IMR-90 (cell line): ENCODE results near the gene CENPU. TPM values are rescaled to one million over a fixed set of nuclear protein-coding genes. Genes with fewer than 3 reads are reported as not detected.

Experiments
- ATAC-seq: fragments of 200-7000 bp; cut with Tn5 transposase; 2 replicates; pipeline ENCODE4 v1.9.1; 2020; ENCODE audit warnings: low read depth, mild to moderate bottlenecking, moderate library complexity
- BruUV-seq: library from RNA; stranded (reverse); fragments of 400-500 nt; replicated peaks from 2 replicates; lab custom pipeline; 2021; lab: Mats Ljungman, UMichigan
- CTCF ChIA-PET: fragments of 300-600 bp; formaldehyde crosslinking; extraction: SDS; loops from one replicate; lab custom pipeline; 2021; ENCODE audit warnings: antibody characterized with exemption; lab: Yijun Ruan, JAX
- POLR2A ChIA-PET: fragments of 300-600 bp; sonication (Branson Sonifier 250); formaldehyde crosslinking; loops from one replicate; lab custom pipeline; 2022; ENCODE audit warnings: antibody characterized with exemption; ENCODE audit not compliant: unreplicated experiment; lab: Charles Lee
- DNase-seq: peaks from one replicate; pipeline ENCODE4 v3.0.0; 2013
- H2AFZ ChIP-seq: replicated peaks from 2 replicates; pipeline ENCODE3; 2013; ENCODE audit warnings: low read length, mild to moderate bottlenecking; ENCODE audit not compliant: poor library complexity
- H2AK5ac ChIP-seq: 2 replicates; pipeline ENCODE4 v1.6.1; 2013; ENCODE audit warnings: low read depth, low read length, inconsistent platforms
- H2AK9ac ChIP-seq: replicated peaks from 2 replicates; pipeline ENCODE3; 2013; ENCODE audit warnings: mild to moderate bottlenecking, low read depth, low read length, moderate library complexity; ENCODE audit not compliant: poor library complexity
- H2BK120ac ChIP-seq: 2 replicates; pipeline ENCODE4 v1.6.1; 2013; ENCODE audit warnings: low read depth, low read length, inconsistent platforms
- H2BK15ac ChIP-seq: 3 replicates; pipeline ENCODE4 v1.6.1; 2013; ENCODE audit warnings: low read depth, low read length, inconsistent platforms
- H2BK20ac ChIP-seq: 2 replicates; pipeline ENCODE4 v1.6.1; 2013; ENCODE audit warnings: low read depth, mild to moderate bottlenecking, inconsistent platforms, low read length, moderate library complexity
- H2BK5ac ChIP-seq: 2 replicates; pipeline ENCODE4 v1.6.1; 2013; ENCODE audit warnings: mild to moderate bottlenecking, low read depth, low read length, inconsistent platforms; ENCODE audit not compliant: poor library complexity, severe bottlenecking
- H3K14ac ChIP-seq: replicated peaks from 2 replicates; pipeline ENCODE4 v1.6.1; 2013; ENCODE audit warnings: low read depth, low read length, inconsistent platforms
- H3K18ac ChIP-seq: 2 replicates; pipeline ENCODE4 v1.6.1; 2013; ENCODE audit warnings: low read depth, low read length, control low read depth
- H3K23ac ChIP-seq: 2 replicates; pipeline ENCODE4 v1.6.1; 2013; ENCODE audit warnings: low read depth, low read length, inconsistent platforms
- H3K27ac ChIP-seq: 2 replicates; pipeline ENCODE4 v1.5.1; 2013; ENCODE audit warnings: mild to moderate bottlenecking, control low read depth, low read length; ENCODE audit not compliant: insufficient read depth
- H3K27me3 ChIP-seq: 2 replicates; pipeline ENCODE4 v1.6.1; 2013; ENCODE audit warnings: low read length; ENCODE audit not compliant: control insufficient read depth, insufficient read depth
- H3K36me3 ChIP-seq: 2 replicates; pipeline ENCODE4 v1.6.1; 2013; ENCODE audit warnings: low read length, mixed read lengths; ENCODE audit not compliant: control insufficient read depth, insufficient read depth
- H3K4ac ChIP-seq: 2 replicates; pipeline ENCODE4 v1.6.1; 2013; ENCODE audit warnings: low read depth, low read length, inconsistent platforms
- H3K4me1 ChIP-seq: 2 replicates; pipeline ENCODE4 v1.6.1; 2013; ENCODE audit warnings: low read length, mixed read lengths; ENCODE audit not compliant: control insufficient read depth, insufficient read depth
- H3K4me2 ChIP-seq: 2 replicates; pipeline ENCODE4 v1.6.1; 2013; ENCODE audit warnings: low read depth, mild to moderate bottlenecking, control low read depth, low read length, moderate library complexity
- H3K4me3 ChIP-seq: 2 replicates; pipeline ENCODE4 v1.5.1; 2013; ENCODE audit warnings: low read depth, mild to moderate bottlenecking, control low read depth, low read length, moderate library complexity; ENCODE audit not compliant: insufficient read depth
- H3K56ac ChIP-seq: 2 replicates; pipeline ENCODE4 v1.6.1; 2013; ENCODE audit warnings: low read length, inconsistent platforms; ENCODE audit not compliant: insufficient read depth; ENCODE audit errors: extremely low read depth
- H3K79me1 ChIP-seq, 2 experiments: 2 replicates each; pipeline ENCODE4 v1.6.1; 2013; ENCODE audit warnings: low read length in 2 of 2, inconsistent platforms in 1 of 2, low read depth in 1 of 2
- H3K9ac ChIP-seq: 2 replicates; pipeline ENCODE4 v1.6.1; 2013; ENCODE audit warnings: low read depth, low read length, control low read depth
- H3K9me1 ChIP-seq: 2 replicates; pipeline ENCODE4 v1.6.1; 2013; ENCODE audit warnings: low read length, inconsistent platforms; ENCODE audit not compliant: insufficient read depth
- H3K9me3 ChIP-seq: 2 replicates; pipeline ENCODE4 v1.6.1; 2013; ENCODE audit warnings: low read length; ENCODE audit not compliant: control insufficient read depth, insufficient read depth
- H4K20me1 ChIP-seq: 2 replicates; pipeline ENCODE4 v1.6.1; 2013; ENCODE audit warnings: low read length, inconsistent platforms; ENCODE audit not compliant: insufficient read depth
- H4K5ac ChIP-seq: 2 replicates; pipeline ENCODE4 v1.6.1; 2013; ENCODE audit warnings: mild to moderate bottlenecking, low read depth, low read length, control low read depth
- H4K8ac ChIP-seq, 2 experiments: 2 replicates each; pipeline ENCODE4 v1.6.1; 2013; ENCODE audit warnings: low read depth in 2 of 2, low read length in 2 of 2, control low read depth in 1 of 2, inconsistent platforms in 1 of 2
- H4K91ac ChIP-seq: 2 replicates; pipeline ENCODE4 v1.6.1; 2013; ENCODE audit warnings: low read depth, low read length, inconsistent platforms; ENCODE audit not compliant: insufficient read depth
- BHLHE40 ChIP-seq: fragments of 150-350 bp; IDR thresholded peaks from 2 replicates; pipeline ENCODE4 v1.6.1; 2016; ENCODE audit warnings: mild to moderate bottlenecking, low read depth, low read length
- CEBPB ChIP-seq: IDR thresholded peaks from 2 replicates; pipeline ENCODE4 v1.6.1; 2012; ENCODE audit warnings: low read depth, low read length, improper control_type of control experiment
- CHD1 ChIP-seq: IDR thresholded peaks from 2 replicates; pipeline ENCODE4 v1.6.1; 2012; ENCODE audit warnings: low read depth, low read length, improper control_type of control experiment
- CTCF ChIP-seq: conservative IDR thresholded peaks from 2 replicates; pipeline ENCODE4 v1.5.1; 2012; ENCODE audit warnings: mild to moderate bottlenecking, low read depth, low read length, improper control_type of control experiment
- ELK1 ChIP-seq: fragments of 150-350 bp; IDR thresholded peaks from 2 replicates; pipeline ENCODE4 v1.6.1; 2016; ENCODE audit warnings: low read depth, mild to moderate bottlenecking, low read length, moderate library complexity, borderline replicate concordance
- FOS ChIP-seq: fragments of 150-350 bp; IDR thresholded peaks from 2 replicates; pipeline ENCODE4 v1.6.1; 2016; ENCODE audit warnings: low read depth, low read length
- MAFK ChIP-seq: IDR thresholded peaks from 2 replicates; pipeline ENCODE4 v1.6.1; 2012; ENCODE audit warnings: low read depth, low read length, improper control_type of control experiment
- MAZ ChIP-seq: IDR thresholded peaks from 2 replicates; pipeline ENCODE4 v1.6.1; 2012; ENCODE audit warnings: low read depth, mild to moderate bottlenecking, low read length, improper control_type of control experiment, moderate library complexity, borderline replicate concordance
- MXI1 ChIP-seq: IDR thresholded peaks from 2 replicates; pipeline ENCODE4 v1.6.1; 2012; ENCODE audit warnings: low read depth, mild to moderate bottlenecking, low read length, moderate library complexity, borderline replicate concordance
- NFE2L2 ChIP-seq: fragments of 150-350 bp; IDR thresholded peaks from 2 replicates; pipeline ENCODE4 v1.6.1; 2016; ENCODE audit warnings: low read depth, mild to moderate bottlenecking, low read length
- POLR2A ChIP-seq: IDR thresholded peaks from 2 replicates; pipeline ENCODE4 v1.6.1; 2012; ENCODE audit warnings: mild to moderate bottlenecking, low read depth, low read length
- RAD21 ChIP-seq: IDR thresholded peaks from 2 replicates; pipeline ENCODE4 v1.6.1; 2012; ENCODE audit warnings: low read length, improper control_type of control experiment
- RCOR1 ChIP-seq: IDR thresholded peaks from 2 replicates; pipeline ENCODE4 v1.6.1; 2012; ENCODE audit warnings: mild to moderate bottlenecking, low read length, improper control_type of control experiment; ENCODE audit not compliant: insufficient replicate concordance
- RFX5 ChIP-seq: IDR thresholded peaks from 2 replicates; pipeline ENCODE4 v1.8.0; 2012; ENCODE audit warnings: low read depth, mild to moderate bottlenecking, low read length, moderate library complexity
- SMC3 ChIP-seq: fragments of 150-350 bp; IDR thresholded peaks from 2 replicates; pipeline ENCODE4 v1.6.1; 2016; ENCODE audit warnings: low read depth, mild to moderate bottlenecking, antibody characterized with exemption, low read length, moderate library complexity
- USF2 ChIP-seq: fragments of 150-350 bp; IDR thresholded peaks from 2 replicates; pipeline ENCODE4 v1.6.1; 2017; ENCODE audit warnings: mild to moderate bottlenecking, antibody characterized with exemption, low read length, low read depth
- WGBS, 2 experiments: methylation state at CpG; one replicate each; pipeline versions ENCODE4 v1.1.5 to v1.1.7; 2013; ENCODE audit warnings: missing lambda C conversion rate in 2 of 2; ENCODE audit not compliant: insufficient read length in 1 of 2; ENCODE audit errors: extremely low coverage in 2 of 2; 5-methylcytosine and 5-hydroxymethylcytosine counted together
- dilution Hi-C: fragments of 300-500 bp; cut with HindIII; formaldehyde crosslinking; loops from one replicate; pipeline ENCODE4 v1.14.3; 2018; ENCODE audit warnings: low sequenced_read_pairs; ENCODE audit not compliant: unreplicated experiment
- in situ Hi-C: fragments of 300-500 bp; cut with MboI; formaldehyde crosslinking; loops from 3 replicates; pipeline ENCODE4 v1.14.3; 2019; ENCODE audit warnings: low sequenced_read_pairs, inconsistent platforms, mixed read lengths
- intact Hi-C: fragments of 100-400 bp; cut with micrococcal nuclease; formaldehyde crosslinking; loops from 2 replicates; pipeline ENCODE4 v1.10.0; 2022
- polyA plus RNA-seq, 3 experiments: library from polyadenylated mRNA; depleted of rRNA; stranded (reverse); fragments of >200 nt; gene quantifications; 2 replicates each; pipeline ENCODE4 v1.2.3, GENCODE V29; 2012; ENCODE audit warnings: low replicate concordance in 1 of 3
- total RNA-seq: library from RNA; depleted of rRNA; stranded (reverse); fragments of >200 nt; gene quantifications from 2 replicates; pipeline ENCODE4 v1.2.3, GENCODE V29; 2012

CENPU gene
- total and polyA plus RNA-seq, 2 of the 4 experiments (the other 2 are of a cell fraction) = 13.6 to 14.6 TPM

DNA sequence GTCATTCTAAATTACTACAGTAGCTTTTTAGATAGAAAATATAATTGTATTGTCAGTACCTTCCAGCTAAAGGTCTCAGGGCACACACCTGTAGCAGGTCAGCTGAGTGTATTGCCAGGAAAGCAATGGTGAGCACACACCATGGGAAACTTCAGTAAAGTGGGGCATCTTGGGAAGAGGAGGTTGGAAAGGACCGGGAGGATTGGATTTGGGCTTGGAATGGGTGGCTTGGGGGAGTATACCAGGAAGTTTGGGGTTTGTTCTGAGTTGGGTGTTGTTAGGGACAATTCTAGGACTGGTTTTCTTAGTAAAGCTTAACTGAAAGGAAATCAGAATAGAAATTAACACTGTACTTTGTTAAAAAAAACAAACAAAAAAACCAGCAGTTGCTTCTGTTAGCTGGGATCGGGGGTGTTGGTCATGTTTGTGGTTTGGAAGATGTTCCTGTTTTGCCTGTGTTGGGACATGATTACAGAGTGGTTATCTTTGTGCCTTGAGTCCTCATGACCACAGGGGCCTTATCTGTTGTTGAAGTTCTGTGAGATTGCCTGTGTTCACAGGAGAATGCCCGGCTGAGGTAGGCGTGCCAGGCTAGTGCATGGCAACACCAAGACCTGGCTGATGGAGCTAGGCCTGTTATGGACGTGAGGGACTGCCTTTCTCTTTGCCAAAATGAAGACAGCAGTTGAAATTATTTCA is 49.3 kb downstream of the CENPU start:
- Histone ChIP-seq H4K5ac (no peak overlapping the region), H3K56ac (no peak overlapping the region), H3K27ac (no peak overlapping the region), H3K36me3 (peaks cover 3% of the 10 kb centered on the region), H3K9ac (no peak overlapping the region), H4K20me1 (no peaks in the 10 kb centered on the region), H3K27me3 (no peaks in the 10 kb centered on the region), H2AK5ac (no peak overlapping the region), H3K4me2 (no peak overlapping the region), H2BK5ac (no peak overlapping the region), H3K9me1 (peaks cover 6% of the 10 kb centered on the region), H3K79me1 (0 out of 4 replicates have a peak, but pooled peaks cover 0 to 4% of the 10 kb centered on the region in 2 experiments), H2AFZ (no peak overlapping the region), H3K23ac (no peak overlapping the region), H3K4me3 (no peak overlapping the region), H3K4me1 (peaks cover 4% of the 10 kb centered on the region; the same call in 1 of the 2 replicates), H3K9me3 (no peaks in the 10 kb centered on the region), H3K4ac (no peak overlapping the region), H2BK20ac (no peak overlapping the region), H2AK9ac (no peak overlapping the region), H2BK15ac (no peak overlapping the region), H2BK120ac (no peak overlapping the region), H3K14ac (no peak overlapping the region), H4K91ac (no peak overlapping the region), H3K18ac (no peak overlapping the region), H4K8ac (no peak overlapping the region)
- in situ Hi-C loops = no loop called here
- TF ChIP-seq NFE2L2 = no peak
- TF ChIP-seq MXI1 = no peak
- TF ChIP-seq FOS = no peak
- no peak for TF ChIP-seq CEBPB
- no peak for TF ChIP-seq RAD21
- no peak for TF ChIP-seq SMC3
- no peak for TF ChIP-seq CTCF
- no peak for TF ChIP-seq MAZ
- no peak for TF ChIP-seq CHD1
- TF ChIP-seq MAFK = no peak
- no peak for TF ChIP-seq ELK1
- no peak for TF ChIP-seq BHLHE40
- no peak for TF ChIP-seq RCOR1
- no peak for TF ChIP-seq POLR2A
- no peak for TF ChIP-seq RFX5
- no peak for TF ChIP-seq USF2
- intact Hi-C loops = no loop called here
- DNase-seq (peak; percentile 17), ATAC-seq (no peak)
- CTCF ChIA-PET = no interaction called here
- WGBS, 2 experiments = 86% methylated on average over 1 of the region's 5 CpGs; no CpG with 5 or more reads in 1 of the 2 experiments
- BruUV-seq = no TSS peak
- POLR2A ChIA-PET = no interaction called here
- dilution Hi-C loops = no loop called here
